ENCODE results near the gene IQGAP3.

Gene IQGAP3

DNA sequence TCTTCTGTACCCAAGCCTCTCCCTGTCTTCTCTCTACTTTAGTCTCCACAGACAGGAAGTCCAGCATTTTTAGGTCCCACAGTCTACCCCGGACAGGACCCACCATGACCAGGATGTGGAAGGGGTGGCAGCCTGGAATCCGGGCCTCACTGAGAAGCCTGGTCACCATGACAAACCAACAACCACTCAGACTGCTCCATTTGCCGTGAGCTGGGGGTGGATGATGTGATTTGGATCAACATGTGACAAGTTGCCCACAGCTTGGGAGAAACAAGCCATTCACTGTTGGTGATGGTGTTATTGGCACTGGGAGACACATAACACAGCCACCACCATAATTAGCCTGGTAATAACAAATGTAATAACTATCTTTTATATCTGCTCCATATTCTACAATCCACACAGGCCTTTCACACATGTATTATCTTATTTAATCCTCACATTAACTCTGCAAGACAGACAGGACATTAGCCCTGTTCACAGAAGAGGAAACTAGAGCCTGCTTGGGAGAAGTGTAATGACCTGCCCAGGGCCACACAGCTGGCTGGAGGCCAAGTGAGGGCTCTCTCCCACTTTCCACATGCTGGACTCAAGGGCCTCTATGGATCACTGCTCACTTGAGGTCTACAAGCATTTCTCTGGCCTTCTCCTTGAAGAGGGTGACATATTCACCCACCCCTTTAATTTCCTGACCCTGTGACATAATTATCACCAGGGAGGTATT lies 94.7 kb downstream of the IQGAP3 start:
- no peak overlapping the region for H3K4me3 ChIP-seq (ENCODE audit: low read depth, low read length)
- no peak for DNase-seq (ENCODE audit: low read depth)

DNA sequence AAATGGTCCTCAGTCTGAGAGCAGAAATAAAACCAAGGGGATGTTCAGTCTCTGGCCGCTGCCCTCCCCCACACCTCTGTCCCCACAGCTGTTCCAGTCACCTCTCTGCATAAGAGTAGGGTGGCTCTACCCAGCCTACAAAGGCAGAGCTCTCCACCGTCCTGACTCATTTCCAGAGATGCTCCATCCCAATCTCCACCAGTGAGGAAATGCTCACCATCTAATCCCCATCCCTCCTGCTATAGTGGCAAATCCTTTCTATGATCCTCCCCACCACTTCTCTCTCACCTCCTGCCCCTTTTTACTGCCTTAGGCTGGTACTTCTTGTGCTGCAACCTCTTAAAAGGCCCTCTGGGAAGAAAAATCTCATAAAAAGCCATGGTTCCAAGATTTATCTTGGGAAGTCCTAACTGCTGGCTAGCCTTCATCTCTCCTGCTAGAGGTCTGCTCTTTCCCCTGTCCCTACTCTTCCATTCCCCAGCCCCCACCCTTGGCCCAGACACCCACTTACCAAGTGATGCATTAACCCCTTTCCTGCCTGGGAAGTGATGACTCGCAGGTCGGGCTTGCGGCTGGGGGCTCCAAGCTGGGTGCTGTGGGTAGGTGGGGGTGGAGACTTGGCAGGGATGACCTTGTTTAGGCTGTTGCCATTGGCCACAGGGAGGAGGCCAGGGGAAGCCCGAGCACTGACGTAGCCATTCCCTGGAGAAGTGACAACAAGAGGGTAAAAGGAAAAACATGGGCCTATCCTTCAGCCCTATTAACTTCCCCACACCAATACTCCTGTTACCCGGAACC lies 95.7 kb downstream of the IQGAP3 start:
- TF ChIP-seq, protein P1, sequence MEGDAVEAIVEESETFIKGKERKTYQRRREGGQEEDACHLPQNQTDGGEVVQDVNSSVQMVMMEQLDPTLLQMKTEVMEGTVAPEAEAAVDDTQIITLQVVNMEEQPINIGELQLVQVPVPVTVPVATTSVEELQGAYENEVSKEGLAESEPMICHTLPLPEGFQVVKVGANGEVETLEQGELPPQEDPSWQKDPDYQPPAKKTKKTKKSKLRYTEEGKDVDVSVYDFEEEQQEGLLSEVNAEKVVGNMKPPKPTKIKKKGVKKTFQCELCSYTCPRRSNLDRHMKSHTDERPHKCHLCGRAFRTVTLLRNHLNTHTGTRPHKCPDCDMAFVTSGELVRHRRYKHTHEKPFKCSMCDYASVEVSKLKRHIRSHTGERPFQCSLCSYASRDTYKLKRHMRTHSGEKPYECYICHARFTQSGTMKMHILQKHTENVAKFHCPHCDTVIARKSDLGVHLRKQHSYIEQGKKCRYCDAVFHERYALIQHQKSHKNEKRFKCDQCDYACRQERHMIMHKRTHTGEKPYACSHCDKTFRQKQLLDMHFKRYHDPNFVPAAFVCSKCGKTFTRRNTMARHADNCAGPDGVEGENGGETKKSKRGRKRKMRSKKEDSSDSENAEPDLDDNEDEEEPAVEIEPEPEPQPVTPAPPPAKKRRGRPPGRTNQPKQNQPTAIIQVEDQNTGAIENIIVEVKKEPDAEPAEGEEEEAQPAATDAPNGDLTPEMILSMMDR (IDR thresholded peaks at IDR 0.05; ENCODE audit: low read depth, low read length, missing control alignments) = no peak
- no peak for DNase-seq (ENCODE audit: low read depth)
- no peak overlapping the region for H3K4me3 ChIP-seq (ENCODE audit: low read depth, low read length)

More for the DNA sequence above, 94.7 kb downstream of the IQGAP3 start:
- TF ChIP-seq, protein P1 (IDR thresholded peaks at IDR 0.05; ENCODE audit: low read depth, low read length, missing control alignments) = no peak

DNA sequence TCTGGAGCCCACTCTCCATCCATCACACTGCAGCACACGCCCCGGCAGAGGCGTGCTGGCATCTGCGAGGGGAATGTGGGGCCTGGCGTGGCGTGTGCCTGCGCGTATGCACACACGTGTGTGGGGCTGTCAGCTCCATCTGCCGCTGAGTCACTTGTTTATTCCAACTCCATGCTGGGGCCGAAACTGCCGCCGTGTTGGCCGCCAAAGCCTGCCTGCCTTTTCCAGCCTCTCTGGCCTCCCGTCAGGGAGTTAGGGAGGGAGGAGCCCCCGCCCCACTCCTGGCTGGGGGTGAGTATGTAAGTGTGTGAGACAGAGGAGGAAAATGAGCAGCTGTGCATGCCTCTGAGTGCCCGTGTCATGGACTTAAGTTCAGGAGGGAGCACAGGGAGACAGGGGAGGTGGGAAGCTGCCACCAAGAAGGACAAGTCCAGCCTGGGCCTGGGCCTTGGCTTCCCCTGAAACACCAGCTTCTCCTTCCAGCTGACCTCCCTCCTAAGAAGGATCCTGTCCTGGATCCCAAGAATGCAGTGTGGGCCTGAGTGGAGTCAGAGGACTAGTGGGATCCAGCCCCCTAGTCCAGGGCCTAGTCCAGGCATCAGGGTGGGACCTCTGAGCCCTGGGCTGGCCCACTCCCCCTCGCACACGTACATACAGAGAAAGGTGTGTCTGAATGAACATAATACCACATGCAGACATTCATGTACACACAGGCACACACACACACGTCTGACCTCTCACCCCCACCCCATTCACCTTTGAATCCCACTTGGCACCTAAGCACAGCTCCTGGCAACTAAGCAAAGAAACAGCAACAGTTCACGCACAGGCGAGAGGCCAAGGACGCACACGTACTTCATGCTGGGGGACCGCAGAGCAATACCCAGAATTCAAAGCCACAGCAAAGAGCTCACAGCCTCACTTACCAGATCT lies 96.5 kb downstream of the IQGAP3 start:
- DNase-seq (ENCODE audit: low read depth) = no peak
- TF ChIP-seq, protein P1 (IDR thresholded peaks at IDR 0.05; ENCODE audit: low read depth, low read length, missing control alignments) = no peak

More for the DNA sequence above, 96.5 kb downstream of the IQGAP3 start:
- no peak overlapping the region for H3K4me3 ChIP-seq (ENCODE audit: low read depth, low read length)

Data from GM12864 (cell line).